ENCODE data around the gene ATP5ME.

ATP5ME gene

DNA sequence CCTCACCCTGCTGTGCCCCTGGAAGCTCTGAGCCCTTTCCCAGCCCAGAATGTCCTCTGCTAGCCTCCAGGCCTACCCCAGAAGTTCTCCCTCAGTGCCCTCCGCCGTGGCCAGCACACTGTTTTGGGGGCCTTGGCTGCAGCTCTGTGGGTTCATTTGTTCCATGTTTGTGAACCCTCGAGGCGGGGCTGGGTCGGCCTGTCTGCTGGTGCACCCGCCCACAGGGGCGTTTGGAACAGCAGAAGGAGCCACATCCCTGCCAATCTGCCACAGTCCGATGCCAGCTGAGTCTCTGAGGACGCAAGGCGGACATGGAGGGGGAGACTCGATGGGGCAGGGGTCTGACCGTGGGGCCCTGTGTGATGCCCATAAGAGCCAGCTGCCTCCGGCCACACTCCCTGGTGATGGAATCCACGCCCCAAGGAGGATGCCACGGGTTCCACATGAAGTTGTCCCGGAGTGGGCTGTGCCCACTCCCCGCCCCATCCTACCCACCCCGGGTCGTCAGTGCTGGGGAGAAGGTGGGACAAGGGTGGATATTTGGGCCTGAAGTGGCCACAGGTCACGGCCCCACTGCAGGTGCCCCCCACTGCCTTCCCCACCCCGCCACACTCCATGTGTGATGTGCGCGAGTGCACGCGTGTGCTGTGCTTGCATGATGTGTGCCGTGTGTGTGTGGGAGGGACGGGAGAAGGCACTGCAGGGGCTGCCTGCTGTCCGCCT, 7.1 kb downstream of the ATP5ME start:
- no peak for DNase-seq

GRCh38 chr4:666436-666810, 7.7 kb downstream of the ATP5ME start:
- no peak for DNase-seq

- DNase-seq, result no peak
Observed at GRCh38 chr4:665751-666435, 8.2 kb downstream of the ATP5ME start.

- no peak for DNase-seq
Observed at GRCh38 chr4:665381-665750, 8.7 kb downstream of the ATP5ME start.

DNA sequence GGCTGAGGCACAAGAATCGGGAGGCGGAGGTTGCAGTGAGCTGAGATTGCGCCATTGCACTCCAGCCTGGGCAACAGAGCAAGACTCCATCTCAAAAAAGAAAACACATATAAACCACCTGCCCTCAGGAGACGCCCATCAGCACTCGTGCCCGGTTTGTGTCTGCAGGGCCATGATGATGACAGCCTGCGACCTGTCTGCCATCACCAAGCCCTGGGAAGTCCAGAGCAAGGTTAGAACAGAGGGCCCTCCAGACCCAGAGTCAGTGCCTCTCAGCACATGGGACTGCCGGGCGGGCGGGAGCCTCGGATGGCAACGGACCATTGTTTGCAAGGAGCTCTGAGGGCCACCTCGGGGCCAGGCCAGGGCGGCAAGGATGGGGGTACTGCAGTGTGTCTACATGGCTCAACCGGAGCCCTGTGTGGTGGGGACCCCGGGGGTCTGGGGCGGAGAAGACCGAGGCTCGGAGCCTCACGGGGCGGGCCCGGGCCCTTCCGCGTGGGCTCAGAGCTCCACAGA, 9.3 kb downstream of the ATP5ME start:
- DNase-seq, result no peak

- DNase-seq, result peak; percentile 20 to 32
Observed at GRCh38 chr4:663438-664428, 10.3 kb downstream of the ATP5ME start.

DNA sequence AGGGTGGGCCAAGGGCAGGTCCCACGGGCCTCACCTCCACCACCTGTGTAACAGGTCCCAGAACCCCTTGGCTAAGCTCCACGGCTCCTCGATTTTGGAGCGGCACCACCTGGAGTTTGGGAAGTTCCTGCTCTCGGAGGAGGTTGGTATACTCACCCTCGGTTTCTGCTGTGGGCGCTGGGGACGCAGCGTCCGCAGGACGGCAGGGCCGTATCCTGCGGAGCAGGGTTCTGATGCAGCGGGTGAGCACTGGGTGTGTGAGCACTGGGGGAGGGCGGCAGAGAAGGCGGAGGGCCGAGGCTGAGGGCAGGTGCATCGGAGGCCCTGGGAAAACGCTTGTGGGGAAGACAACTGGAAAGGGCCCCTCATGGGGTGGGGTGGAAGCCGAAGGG, 11.0 kb downstream of the ATP5ME start:
- no peak for DNase-seq

- no peak for DNase-seq
Observed at GRCh38 chr4:661881-662761, 12.0 kb downstream of the ATP5ME start.

DNA sequence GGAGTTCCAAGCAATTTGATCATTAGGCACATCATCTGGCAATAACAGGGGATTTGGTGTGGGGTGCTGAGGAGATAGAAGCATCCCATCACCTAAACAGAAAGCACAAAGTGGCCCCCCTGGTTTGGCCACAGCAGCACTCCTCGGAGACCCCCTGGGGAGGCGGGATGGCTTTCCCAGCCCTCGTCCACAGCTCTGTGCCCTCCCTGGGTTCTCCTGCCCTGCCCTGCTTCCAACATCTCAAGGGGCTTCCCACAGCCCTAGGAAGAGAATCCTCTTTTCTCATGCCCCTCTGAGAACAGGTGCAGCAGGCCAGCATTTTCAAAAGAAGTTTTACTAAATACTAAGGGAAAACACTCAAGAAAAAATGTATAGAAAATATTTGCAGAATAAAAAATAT, 12.8 kb downstream of the ATP5ME start:
- DNase-seq, result no peak

- no peak for DNase-seq
Observed at GRCh38 chr4:660401-660800, 13.7 kb downstream of the ATP5ME start.

- DNase-seq, result no peak
Observed at GRCh38 chr4:659851-660250, 14.2 kb downstream of the ATP5ME start.

DNA sequence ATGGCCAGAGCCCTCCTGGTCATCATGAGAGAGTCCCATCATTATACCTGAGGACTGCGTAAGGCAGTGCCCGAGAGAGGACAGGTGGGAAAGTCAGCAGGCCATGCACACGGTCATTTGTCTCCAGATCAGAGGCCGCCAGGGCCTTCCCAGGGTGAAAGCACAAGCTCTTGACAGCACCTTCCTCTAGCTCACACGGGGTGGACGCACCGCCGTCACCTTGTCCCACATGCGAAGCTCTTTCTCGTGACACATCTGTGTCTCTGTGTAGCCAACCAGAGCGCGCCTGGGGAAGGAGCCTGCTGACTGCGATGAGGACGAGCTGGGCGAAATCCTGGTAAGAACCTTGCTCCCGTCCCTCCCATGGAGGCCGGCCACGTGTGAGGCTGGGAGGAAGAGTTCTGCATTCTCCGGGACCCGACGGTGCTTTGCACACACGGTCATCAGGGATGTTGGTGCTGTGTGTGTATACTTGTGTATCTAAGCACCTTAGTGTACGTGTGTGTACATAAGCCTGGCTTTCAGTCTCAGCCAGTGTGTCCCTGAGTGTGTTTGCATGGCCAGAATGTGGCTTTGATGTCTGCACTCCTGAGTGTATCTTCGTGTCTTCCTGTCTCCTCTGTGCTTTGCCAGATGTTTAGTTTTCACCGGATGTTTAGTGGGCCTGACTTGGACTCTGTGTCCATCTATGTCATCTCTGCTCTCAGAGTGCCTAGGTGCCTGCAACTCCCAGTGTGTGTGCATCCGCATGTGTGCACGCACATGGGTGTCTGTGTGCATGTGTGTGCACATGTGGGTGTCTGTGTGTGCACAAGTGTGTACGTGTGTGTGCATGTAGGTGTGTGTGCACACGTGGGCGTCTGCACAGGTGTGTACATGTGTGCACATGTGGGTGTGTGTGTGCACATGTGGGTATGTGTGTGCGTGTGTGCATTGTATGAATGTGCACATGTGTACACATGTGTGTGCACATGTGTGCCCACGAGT, 15.1 kb downstream of the ATP5ME start:
- DNase-seq, result no peak

GRCh38 chr4:657834-658667, 16.0 kb downstream of the ATP5ME start:
- no peak for DNase-seq

DNA sequence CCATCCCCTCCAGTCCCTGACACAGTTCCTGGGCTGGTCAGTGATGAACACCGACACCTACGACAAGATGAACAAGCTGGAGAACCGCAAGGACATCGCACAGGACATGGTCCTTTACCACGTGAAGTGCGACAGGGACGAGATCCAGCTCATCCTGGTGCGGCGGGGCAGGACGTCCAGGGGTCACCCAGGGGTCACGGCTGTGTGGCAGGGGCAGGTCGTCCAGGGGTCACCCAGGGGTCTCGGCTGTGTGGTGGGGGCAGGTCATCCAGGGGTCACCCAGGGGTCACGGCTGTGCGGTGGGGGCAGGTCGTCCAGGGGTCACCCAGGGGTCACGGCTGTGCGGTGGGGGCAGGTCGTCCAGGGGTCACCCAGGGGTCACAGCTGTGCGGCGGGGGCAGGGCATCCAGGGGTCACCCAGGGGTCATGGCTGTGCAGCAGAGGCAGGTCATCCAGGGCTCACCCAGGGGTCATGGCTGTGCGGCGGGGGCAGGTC, 16.7 kb downstream of the ATP5ME start:
- DNase-seq, result no peak

DNA sequence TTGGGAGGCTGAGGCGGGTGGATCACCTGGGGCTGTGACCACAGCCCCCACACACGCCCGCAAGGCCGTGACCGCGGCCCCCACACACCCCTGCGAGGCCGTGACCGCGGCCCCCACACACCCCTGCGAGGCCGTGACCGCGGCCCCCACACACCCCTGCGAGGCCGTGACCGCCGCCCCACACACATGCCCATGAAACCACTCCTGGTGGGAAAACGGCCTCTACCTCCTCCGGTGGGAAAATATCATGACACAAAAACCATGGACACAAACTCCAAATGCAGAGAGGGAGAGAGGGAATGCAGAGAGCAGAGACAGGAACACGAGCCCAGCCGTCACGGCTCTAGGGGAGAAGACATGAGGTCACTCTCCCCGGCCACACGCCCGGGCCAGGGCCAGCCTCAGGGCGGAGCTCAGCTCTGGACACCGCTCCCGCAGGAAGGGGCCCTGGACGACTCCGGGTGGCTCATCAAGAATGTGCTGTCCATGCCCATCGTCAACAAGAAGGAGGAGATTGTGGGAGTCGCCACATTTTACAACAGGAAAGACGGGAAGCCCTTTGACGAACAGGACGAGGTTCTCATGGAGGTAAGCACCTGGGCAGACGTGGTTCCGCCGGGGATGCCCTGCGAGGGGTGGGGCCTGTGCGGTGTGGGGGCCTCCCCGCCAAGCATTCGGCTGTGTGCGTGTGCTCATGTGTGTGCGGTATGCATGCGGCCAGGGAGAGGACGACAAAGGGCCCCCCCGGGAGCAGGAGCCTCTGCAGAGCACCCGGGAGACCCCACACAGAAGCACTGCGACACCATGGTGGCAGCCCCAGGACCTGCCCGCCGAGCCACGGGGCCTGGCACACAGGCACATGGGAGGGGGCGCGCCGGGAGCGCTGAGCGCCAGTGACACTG, 17.4 kb downstream of the ATP5ME start:
- DNase-seq, result no peak

- DNase-seq, result no peak
Observed at GRCh38 chr4:655464-656151, 18.5 kb downstream of the ATP5ME start.

DNA sequence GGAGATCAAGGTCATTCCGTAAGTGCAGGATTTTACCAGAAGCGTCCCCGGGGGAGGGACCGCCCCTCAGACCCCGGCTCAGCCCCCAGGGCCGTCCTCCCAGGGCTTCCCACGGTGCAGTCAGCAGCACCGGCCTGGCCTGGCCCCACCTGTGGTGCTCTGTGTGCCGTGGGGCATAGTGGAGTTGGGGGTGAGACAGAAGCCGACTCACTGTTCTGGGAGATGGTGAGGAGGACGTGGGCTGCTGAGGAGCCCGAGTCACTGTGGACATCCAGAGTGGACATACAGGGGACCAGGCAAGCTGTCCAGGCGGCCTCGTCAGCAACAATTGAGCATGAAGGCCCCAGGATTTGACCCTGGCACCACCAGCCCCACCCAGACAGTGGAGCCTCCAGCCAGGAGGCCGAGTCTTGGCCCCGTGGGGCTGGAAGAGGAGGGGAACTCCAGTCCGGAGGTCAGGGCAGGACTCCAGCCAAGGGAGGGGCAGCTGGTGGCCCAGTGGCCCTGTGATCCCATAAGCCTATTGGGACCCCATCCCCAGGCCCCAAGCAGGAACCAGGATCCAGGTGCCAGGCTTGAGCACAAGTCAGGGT, 19.1 kb downstream of the ATP5ME start:
- no peak for DNase-seq

DNA sequence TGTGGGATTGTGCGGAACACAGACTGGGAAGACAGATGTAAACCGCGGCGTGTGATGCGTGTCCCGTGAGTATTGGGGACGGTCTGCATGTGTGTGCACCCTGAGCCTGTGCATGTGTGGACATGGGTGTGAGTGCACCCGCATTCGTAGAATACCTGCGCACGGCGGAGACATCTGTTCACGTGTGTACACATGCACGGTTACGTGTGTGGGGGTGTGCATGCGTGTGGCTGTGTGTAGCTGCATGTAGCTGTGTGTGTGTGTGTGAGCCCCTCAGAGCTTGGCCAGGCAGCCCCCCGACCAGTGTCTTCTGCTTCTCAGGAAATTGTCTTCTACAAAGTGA, 19.6 kb downstream of the ATP5ME start:
- no peak for DNase-seq
